Skeletal muscle satellite cell (primary cell): ENCODE data around the gene AIFM3.
"Not testable (repeated sequence)": the region's sequence is repeated elsewhere in the genome, so short reads cannot be mapped to it uniquely, and the experiment has no call there.

Experiments used
- H3K27me3 ChIP-seq: 2 replicates; pipeline ENCODE4 v1.7.0; 2013; ENCODE audit warnings: low read length; ENCODE audit not compliant: control insufficient read depth, insufficient read depth
- H3K36me3 ChIP-seq: 2 replicates; pipeline ENCODE4 v1.7.0; 2013; ENCODE audit warnings: mild to moderate bottlenecking, control low read depth, low read length; ENCODE audit not compliant: insufficient read depth
- H3K4me1 ChIP-seq: 2 replicates; pipeline ENCODE4 v1.7.0; 2013; ENCODE audit warnings: low read length; ENCODE audit not compliant: control insufficient read depth, insufficient read depth
- H3K4me2 ChIP-seq: 2 replicates; pipeline ENCODE4 v1.7.0; 2013; ENCODE audit warnings: mild to moderate bottlenecking, low read length
- H3K4me3 ChIP-seq: 2 replicates; pipeline ENCODE4 v1.7.0; 2013; ENCODE audit warnings: low read length
- H3K9ac ChIP-seq: 2 replicates; pipeline ENCODE4 v1.7.0; 2013; ENCODE audit warnings: mild to moderate bottlenecking, low read depth, low read length, moderate library complexity
- H3K9me3 ChIP-seq: replicated peaks from 2 replicates; pipeline ENCODE4 v1.7.0; 2013; ENCODE audit warnings: mild to moderate bottlenecking, control low read depth, low read length

The AIFM3 gene

DNA sequence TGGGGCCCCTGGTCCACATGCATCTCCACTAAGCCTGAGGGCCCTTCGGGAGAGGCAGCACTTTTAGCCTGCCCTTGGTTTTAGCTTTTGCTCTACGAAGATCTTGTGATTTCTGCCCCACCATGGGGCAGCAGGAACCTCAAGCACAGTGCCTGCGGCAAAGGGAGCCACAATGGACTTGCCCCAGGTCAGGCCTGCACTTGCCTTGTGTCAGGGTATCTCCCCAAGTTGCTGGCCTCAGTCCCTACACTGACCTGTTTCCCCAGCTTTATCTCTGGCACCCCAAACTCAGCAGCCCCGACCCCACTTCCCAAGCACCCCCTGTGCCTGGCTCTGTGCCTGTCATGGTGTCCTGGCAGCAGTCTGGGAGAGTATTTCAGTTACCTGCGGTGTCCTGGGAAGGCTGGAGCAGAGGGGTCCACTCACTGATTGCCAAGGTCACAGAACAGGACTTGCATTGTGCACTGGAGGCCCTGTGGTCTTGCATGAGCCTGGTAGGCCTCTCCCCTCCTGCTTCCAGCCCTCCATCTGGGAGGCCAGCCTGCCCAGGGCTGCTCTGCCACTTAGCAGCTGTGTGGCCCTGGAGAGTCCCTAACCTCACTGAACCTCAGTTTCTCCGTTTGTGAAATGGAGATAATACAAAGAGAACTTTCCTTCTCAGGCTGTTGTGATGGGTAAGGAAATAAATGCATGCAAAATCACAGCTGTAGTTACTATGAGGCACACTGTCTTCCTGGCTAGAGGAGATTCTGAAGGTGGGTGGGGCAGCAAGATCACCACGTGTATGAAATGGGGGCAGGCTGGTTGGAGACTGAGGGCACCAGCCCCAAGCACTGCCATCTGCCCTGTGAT, 3.6 kb upstream of the AIFM3 start:
- Histone ChIP-seq H3K9me3 (no peaks in the 10 kb centered on the region), H3K36me3 (no peaks in the 10 kb centered on the region), H3K4me1 (no peaks in the 10 kb centered on the region), H3K9ac (no peak overlapping the region), H3K4me2 (no peak overlapping the region), H3K27me3 (peaks cover 23% of the 10 kb centered on the region), H3K4me3 (no peak overlapping the region)

DNA sequence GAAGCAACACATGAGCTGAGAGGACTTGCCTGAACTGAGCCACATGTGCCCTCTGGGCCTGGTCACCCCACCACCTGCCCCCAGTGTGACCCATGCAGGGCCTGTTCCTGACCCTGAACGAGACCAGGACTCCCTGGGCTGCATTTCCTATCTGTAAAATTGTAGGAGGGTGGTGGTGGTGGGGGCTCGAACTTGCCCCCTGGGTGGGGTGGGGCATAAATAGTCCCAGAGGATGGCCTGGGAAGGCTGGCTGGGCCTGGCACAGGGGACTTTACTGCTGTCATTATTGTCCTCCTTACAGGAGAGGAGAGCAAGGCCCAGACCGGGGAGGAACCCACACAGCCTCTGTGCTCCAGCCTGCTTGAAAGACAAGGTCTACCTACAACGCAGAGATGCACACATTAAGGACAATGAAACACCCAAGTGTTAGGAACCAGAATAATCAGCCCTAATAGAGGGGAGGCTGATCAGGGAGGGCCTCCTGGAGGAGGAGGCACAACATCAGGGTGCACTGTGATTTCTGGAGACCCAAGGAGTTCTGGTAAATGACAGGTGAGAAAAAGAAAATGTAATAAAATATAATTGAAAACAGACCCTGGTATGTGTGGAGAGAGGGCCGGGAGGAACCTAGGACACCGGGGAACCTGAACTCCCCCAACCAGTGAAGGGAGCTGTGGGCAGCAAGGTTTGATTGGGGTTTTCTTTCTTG, 2.8 kb upstream of the AIFM3 start:
- Histone ChIP-seq H3K9me3 (no peaks in the 10 kb centered on the region), H3K4me2 (peak overlapping the region; percentile 54), H3K27me3 (peaks cover 23% of the 10 kb centered on the region), H3K36me3 (no peaks in the 10 kb centered on the region), H3K4me3 (no peak overlapping the region), H3K9ac (no peak overlapping the region), H3K4me1 (no peaks in the 10 kb centered on the region)

DNA sequence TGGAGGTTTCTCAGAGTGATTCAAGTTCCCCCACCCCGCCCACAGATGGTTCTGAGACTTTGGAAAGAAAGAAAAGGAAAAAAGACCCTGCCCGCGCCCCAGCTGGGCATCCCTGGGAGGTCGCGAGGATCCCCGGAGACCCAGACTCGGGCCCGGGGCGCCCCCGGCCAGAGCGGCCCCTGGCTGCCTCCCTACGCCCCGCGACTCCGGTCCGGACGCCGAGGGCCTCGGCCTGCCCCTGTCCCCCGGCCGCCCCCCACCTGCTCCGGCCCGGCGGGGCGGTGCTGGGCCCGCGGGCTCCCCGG, 2.3 kb upstream of the AIFM3 start:
- Histone ChIP-seq H3K9ac (no peak overlapping the region), H3K4me2 (peak overlapping the region; percentile 54), H3K9me3 (no peaks in the 10 kb centered on the region), H3K4me3 (no peak overlapping the region), H3K4me1 (no peaks in the 10 kb centered on the region), H3K36me3 (no peaks in the 10 kb centered on the region), H3K27me3 (peaks cover 23% of the 10 kb centered on the region)

DNA sequence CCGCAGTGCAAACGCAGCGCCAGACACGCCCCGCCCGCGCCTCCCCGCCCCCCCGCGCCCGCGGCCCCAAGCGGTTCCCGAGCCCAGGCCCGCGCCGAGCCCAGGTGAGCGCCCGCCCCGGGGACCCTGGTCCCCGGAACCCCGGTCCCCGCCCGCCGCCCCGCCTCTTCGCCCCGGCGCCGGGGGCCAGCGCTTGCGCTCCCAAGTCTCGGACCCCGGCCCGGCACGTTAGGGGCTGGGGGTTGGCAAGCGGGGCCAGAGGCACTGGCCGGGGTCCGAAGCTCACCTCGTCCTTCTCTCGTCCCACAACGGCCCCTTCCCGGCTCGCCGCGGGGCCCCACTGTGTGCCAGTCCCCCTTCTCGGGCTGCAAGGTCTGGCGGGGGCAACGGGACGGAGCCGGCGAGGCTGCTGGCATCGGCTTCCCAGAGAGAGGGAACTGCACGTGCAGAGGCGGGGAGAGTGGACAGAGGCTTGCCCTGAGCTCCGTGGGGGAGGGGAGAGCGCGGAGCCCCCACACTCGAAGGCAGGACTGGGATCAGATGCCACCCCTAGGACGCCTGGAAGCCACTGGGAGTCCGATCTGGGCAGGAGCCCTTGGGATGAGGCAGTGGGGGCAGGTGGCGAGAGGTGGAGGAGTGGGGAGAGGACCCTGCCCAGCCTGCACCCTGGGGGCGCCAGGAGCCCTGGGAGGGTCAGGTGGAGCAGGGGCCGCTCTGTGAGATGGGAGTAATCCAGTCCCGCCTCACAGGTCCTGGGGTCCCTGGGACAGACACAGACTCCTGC, 1.8 kb upstream of the AIFM3 start:
- peak overlapping the region; percentile 42 for H3K4me3 ChIP-seq
- no peaks in the 10 kb centered on the region for H3K9me3 ChIP-seq
- H3K27me3 ChIP-seq = peaks cover 23% of the 10 kb centered on the region
- H3K36me3 ChIP-seq = no peaks in the 10 kb centered on the region
- no peaks in the 10 kb centered on the region for H3K4me1 ChIP-seq
- peak overlapping the region; percentile 65 for H3K4me2 ChIP-seq
- H3K9ac ChIP-seq = no peak overlapping the region

DNA sequence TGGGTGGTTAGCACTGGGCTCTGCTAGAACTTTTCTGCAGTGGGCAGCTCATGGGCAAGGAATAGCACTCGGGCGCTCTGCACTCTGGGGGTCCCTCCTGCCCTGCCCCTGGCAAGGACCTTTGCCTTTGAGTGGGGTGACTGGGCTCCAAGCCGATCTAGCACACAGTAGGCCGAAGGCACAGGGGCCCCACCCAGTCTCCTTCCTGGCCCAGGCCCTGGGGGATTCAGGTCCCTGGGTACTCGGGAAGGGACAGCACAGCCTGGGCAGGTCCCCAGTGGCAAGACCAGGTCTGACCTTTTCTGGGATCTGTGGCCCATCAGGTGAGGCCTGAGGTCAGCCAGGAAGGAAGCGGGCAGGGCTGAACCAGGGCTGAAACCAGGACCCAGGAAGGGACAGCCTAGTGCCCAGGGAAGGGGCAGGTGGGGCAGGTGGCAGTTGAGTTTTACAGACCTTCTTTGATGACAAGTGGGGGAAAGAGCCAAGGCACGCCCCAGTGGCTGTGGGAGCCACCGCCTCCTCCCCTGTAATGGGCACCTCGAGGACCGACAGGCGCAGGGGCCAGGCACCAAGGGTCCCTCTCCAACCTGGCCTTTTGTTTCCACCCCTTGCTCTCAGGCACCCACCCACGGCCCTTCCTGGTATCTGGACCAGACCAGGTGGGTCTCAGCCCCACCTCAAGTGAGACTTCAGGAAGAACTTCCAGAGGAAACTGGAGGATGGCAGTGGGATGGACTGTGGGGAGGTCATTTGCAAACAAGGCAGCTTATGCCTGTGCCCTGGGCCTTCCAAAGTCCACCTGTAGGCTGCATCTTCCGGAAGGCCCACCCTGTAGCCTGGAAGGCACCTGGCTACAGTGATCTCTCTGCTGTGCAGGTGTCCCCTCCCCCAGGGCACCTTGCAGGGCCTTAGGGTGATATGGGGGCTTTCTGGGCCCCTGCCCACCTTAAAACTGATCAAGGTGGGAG, 883 bp upstream of the AIFM3 start:
- H3K9ac ChIP-seq = no peak overlapping the region
- no peak overlapping the region for H3K4me3 ChIP-seq
- no peaks in the 10 kb centered on the region for H3K4me1 ChIP-seq
- peaks cover 23% of the 10 kb centered on the region for H3K27me3 ChIP-seq
- H3K9me3 ChIP-seq = no peaks in the 10 kb centered on the region
- H3K36me3 ChIP-seq = no peaks in the 10 kb centered on the region
- H3K4me2 ChIP-seq = no peak overlapping the region

DNA sequence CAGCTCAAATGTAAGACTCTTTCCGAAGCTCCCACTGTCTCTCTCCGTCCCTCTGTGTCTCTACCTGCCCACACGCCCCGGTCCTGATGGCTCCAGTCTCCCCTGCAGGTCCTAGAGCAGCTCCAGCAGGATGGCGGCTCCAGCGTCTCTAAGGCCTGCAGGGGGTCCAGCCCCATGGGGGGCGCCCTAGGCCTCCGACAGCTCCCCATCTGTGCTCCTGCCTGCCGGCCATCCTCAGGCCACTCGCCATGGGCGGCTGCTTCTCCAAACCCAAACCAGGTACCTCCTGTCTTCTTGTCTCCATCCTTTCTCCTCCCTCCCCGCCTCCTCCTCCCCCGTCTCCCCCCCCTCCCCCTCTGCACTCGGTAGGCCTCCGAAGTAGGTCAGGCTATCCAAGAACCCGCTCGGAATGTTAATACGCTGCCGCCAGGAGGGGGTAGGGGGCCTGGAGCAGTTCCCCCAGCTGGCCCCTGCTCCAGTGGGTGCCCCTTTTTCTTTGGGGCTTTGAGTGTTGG, 699 bp downstream of the AIFM3 start:
- Histone ChIP-seq H3K36me3 (no peaks in the 10 kb centered on the region), H3K4me3 (no peak overlapping the region), H3K9me3 (no peaks in the 10 kb centered on the region), H3K9ac (no peak overlapping the region), H3K27me3 (peaks cover 23% of the 10 kb centered on the region), H3K4me2 (no peak overlapping the region), H3K4me1 (no peaks in the 10 kb centered on the region)

DNA sequence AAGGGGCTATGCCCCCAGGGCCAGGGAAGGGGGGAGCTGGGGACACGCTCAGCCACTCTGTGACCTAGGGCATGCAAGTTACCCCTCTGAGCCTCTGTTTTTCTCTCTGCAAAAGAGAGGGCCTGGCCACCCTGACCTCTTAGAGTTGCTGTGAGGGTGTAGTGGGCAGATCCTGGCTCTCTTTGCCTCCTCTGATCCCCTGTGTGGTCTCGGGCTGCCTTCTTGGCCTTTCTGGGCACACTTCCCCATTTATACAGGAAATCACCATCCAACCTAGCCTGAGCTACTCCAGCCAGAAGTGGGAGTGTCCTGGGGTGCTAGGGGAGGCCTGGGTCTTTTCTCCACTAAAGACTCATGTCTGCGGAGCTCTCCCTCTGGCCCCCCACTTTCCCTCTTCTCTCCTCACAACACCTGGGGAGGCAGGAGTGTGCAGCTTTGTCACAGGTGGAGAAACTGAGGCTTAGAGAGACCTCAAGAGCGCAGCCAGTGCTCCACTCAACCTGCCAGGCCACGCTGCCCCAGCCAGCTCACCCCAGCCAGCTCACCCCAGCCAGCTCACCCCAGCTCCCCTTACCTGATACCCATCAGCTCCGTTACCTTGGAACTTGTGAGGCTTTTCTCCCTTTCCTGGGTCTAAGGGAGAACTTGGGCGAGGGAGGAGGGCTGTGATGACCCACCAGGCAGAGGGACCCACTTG, 1.4 kb downstream of the AIFM3 start:
- no peaks in the 10 kb centered on the region for H3K36me3 ChIP-seq
- no peak overlapping the region for H3K4me3 ChIP-seq
- no peaks in the 10 kb centered on the region for H3K4me1 ChIP-seq
- H3K27me3 ChIP-seq = peaks cover 21% of the 10 kb centered on the region
- H3K9ac ChIP-seq = no peak overlapping the region
- H3K9me3 ChIP-seq = no peaks in the 10 kb centered on the region
- H3K4me2 ChIP-seq = no peak overlapping the region

DNA sequence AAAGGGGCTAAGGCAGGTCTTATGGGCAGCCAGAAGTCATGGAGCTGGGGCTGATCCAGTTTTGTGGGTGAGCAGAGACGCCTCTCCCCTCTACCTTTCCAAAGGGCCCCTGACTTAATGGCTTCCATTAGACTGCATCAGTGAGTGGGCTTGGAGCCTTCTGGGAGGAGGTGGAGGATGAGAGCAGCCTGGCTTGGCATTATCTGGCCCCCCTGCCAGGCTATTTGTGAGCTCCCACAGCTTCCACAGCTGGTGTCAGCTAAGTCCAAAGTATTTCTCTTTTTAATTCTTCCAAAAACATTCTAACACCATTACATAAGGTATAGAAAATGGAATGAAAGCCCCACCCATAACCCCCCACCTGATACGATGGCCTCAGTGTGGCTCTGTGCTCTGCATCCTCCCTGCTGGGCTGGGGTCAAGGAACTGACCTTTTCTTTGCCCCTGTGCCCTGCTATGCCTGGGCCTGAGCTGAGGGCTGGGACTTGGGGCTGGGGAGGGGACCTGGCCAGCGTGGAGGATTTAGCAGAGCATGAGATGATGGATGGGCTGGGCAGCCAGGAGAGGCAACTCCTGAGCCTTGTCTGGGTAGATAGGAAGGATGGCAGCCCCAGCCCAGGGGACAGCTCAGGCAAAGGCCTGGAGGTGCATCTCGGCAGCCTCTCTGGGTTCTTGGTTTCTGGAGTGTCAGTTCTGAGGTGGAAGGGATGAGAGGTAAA, 4.0 kb downstream of the AIFM3 start:
- Histone ChIP-seq H3K9ac (no peak overlapping the region), H3K36me3 (no peaks in the 10 kb centered on the region), H3K27me3 (peaks cover 11% of the 10 kb centered on the region), H3K9me3 (no peaks in the 10 kb centered on the region), H3K4me2 (no peak overlapping the region), H3K4me3 (no peak overlapping the region), H3K4me1 (no peaks in the 10 kb centered on the region)

DNA sequence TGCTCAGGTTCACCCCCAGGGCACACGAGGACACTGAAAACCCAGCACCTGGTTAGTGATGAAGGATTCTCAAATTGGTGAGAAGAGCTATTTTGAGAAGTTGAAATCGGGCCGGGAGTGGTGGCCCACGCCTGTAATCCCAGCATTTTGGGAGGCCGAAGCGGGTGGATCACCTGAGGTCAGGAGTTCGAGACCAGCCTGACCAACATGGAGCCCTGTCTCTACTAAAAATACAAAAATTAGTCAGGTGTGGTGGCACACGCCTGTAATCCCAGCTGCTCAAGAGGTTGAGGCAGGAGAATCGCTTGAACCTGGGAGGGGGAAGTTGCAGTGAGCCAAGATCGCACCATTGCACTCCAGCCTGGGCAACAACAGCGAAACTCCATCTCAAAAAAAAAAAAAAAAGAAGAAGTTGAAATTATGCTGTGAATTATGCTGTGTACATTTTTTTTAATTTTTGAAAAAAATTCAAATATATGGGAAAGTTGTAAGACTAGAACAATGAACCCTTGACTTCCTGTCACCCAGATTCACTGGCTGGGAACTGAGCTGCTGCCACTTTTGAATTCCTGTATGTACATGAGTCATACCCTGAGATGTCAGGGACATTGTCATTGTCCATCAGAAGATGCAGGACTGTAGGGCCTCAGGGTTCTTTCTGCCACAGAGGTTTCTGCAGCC, 5.1 kb downstream of the AIFM3 start:
- H3K4me1 ChIP-seq, H3K9me3 ChIP-seq, H3K36me3 ChIP-seq, H3K9ac ChIP-seq, H3K4me2 ChIP-seq, H3K4me3 ChIP-seq: not testable (repeated sequence)
- H3K27me3 ChIP-seq = peaks cover 11% of the 10 kb centered on the region
